HEK293 (cell line): ENCODE measurements around the gene APOC3.

Experiments used
- TCF7L2 ChIP-seq: IDR thresholded peaks from 2 replicates; pipeline ENCODE4 v1.6.1; 2011; ENCODE audit warnings: low read depth, mild to moderate bottlenecking, inconsistent platforms, low read length, moderate library complexity, borderline replicate concordance
- YY1 ChIP-seq: fragments of 450-650 bp; formaldehyde crosslinking; IDR thresholded peaks from 2 replicates; pipeline ENCODE4 v1.5.1; 2018; ENCODE audit warnings: missing biosample characterization, missing genetic modification characterization
- ZBTB8A ChIP-seq: fragments of 450-650 bp; formaldehyde crosslinking; IDR thresholded peaks from 2 replicates; pipeline ENCODE4 v1.5.1; 2016; ENCODE audit warnings: missing biosample characterization, missing genetic modification characterization
- ZNF19 ChIP-seq: fragments of 450-650 bp; formaldehyde crosslinking; IDR thresholded peaks from 2 replicates; pipeline ENCODE4; 2016; ENCODE audit warnings: missing biosample characterization, missing genetic modification characterization, low read depth
- ZNF560 ChIP-seq: fragments of 450-650 bp; formaldehyde crosslinking; IDR thresholded peaks from 2 replicates; pipeline ENCODE4 v1.5.1; 2017; ENCODE audit warnings: missing biosample characterization, missing genetic modification characterization, borderline replicate concordance
- ZNF561 ChIP-seq: fragments of 450-650 bp; IDR thresholded peaks from 2 replicates; pipeline ENCODE4 v1.5.1; 2018; ENCODE audit warnings: missing biosample characterization, missing genetic modification characterization, borderline replicate concordance
- ZNF830 ChIP-seq: fragments of 450-650 bp; IDR thresholded peaks from 2 replicates; pipeline ENCODE4 v1.5.0; 2018; ENCODE audit warnings: missing biosample characterization, missing genetic modification characterization, low read depth, mild to moderate bottlenecking, moderate library complexity
- ZSCAN30 ChIP-seq: fragments of 450-650 bp; IDR thresholded peaks from 2 replicates; pipeline ENCODE4 v1.5.1; 2018; ENCODE audit warnings: missing biosample characterization, mild to moderate bottlenecking, missing genetic modification characterization, moderate library complexity
- TF ChIP-seq, protein P1 (sequence below): fragments of 450-650 bp; formaldehyde crosslinking; IDR thresholded peaks from 2 replicates; pipeline ENCODE4 v1.5.1; 2016; ENCODE audit warnings: missing biosample characterization, missing genetic modification characterization
- TF ChIP-seq, protein P2 (sequence below): fragments of 450-650 bp; formaldehyde crosslinking; IDR thresholded peaks from 2 replicates; pipeline ENCODE4 v1.5.1; 2016; ENCODE audit warnings: missing biosample characterization, missing genetic modification characterization, borderline replicate concordance
- TF ChIP-seq, protein P3 (sequence below): fragments of 450-650 bp; IDR thresholded peaks from 2 replicates; pipeline ENCODE4 v1.5.1; 2018; ENCODE audit warnings: missing biosample characterization, mild to moderate bottlenecking, missing genetic modification characterization

DNA sequence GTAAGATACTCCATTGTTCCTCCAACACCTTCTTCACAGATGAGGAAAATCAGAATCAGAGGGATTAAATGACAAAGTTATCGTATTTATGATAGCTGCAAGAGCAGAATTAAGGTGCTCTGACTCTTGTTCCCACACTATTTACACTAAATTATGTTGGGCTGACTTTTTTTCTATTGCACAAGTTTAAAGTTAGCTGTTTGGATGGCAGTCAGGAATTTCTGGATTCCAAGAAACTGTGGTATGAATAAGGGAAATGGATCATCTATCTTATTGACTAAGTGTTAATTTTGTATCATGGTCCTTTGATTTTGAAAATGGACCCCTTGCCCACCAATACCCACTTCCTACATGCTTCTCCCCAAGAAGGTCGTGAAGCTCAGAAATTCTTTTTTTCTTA is 27.6 kb downstream of the APOC3 start:
- no peak for TF ChIP-seq ZBTB8A (tag by site-specific recombination)
- TF ChIP-seq ZSCAN30 (tag by site-specific recombination) = no peak
- TF ChIP-seq, protein P1, sequence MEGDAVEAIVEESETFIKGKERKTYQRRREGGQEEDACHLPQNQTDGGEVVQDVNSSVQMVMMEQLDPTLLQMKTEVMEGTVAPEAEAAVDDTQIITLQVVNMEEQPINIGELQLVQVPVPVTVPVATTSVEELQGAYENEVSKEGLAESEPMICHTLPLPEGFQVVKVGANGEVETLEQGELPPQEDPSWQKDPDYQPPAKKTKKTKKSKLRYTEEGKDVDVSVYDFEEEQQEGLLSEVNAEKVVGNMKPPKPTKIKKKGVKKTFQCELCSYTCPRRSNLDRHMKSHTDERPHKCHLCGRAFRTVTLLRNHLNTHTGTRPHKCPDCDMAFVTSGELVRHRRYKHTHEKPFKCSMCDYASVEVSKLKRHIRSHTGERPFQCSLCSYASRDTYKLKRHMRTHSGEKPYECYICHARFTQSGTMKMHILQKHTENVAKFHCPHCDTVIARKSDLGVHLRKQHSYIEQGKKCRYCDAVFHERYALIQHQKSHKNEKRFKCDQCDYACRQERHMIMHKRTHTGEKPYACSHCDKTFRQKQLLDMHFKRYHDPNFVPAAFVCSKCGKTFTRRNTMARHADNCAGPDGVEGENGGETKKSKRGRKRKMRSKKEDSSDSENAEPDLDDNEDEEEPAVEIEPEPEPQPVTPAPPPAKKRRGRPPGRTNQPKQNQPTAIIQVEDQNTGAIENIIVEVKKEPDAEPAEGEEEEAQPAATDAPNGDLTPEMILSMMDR (tag by site-specific recombination) = no peak
- no peak for TF ChIP-seq ZNF560 (tag by site-specific recombination)
- TF ChIP-seq ZNF19 (tag by site-specific recombination) = no peak
- TF ChIP-seq, protein P2, sequence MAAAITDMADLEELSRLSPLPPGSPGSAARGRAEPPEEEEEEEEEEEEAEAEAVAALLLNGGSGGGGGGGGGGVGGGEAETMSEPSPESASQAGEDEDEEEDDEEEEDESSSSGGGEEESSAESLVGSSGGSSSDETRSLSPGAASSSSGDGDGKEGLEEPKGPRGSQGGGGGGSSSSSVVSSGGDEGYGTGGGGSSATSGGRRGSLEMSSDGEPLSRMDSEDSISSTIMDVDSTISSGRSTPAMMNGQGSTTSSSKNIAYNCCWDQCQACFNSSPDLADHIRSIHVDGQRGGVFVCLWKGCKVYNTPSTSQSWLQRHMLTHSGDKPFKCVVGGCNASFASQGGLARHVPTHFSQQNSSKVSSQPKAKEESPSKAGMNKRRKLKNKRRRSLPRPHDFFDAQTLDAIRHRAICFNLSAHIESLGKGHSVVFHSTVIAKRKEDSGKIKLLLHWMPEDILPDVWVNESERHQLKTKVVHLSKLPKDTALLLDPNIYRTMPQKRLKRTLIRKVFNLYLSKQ (tag by site-specific recombination) = no peak
- no peak for TF ChIP-seq ZNF561 (tag by site-specific recombination)
- TF ChIP-seq, protein P3, sequence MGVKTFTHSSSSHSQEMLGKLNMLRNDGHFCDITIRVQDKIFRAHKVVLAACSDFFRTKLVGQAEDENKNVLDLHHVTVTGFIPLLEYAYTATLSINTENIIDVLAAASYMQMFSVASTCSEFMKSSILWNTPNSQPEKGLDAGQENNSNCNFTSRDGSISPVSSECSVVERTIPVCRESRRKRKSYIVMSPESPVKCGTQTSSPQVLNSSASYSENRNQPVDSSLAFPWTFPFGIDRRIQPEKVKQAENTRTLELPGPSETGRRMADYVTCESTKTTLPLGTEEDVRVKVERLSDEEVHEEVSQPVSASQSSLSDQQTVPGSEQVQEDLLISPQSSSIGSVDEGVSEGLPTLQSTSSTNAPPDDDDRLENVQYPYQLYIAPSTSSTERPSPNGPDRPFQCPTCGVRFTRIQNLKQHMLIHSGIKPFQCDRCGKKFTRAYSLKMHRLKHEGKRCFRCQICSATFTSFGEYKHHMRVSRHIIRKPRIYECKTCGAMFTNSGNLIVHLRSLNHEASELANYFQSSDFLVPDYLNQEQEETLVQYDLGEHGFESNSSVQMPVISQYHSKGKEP = no peak
- TF ChIP-seq TCF7L2 = no peak
- no peak for TF ChIP-seq ZNF830
- TF ChIP-seq YY1 = no peak
